NCI-H526 (cell line): ENCODE results near the gene NHSL2.
"Not testable (repeated sequence)": the region's sequence is repeated elsewhere in the genome, so short reads cannot be mapped to it uniquely, and the experiment has no call there.

Experiments used
- DNase-seq, 2 experiments: peaks; one replicate each; lab custom pipeline; 2025; lab: John Stamatoyannopoulos, UW

The NHSL2 gene

GRCh38 chrX:71910643-71910985 is at the start of gene NHSL2:
Gene NHSL2, plus strand, starts transcription at chrX:71910845.
- peak in 1 of 2 experiments; percentile 23 for DNase-seq

GRCh38 chrX:71867680-71868079 is 43.0 kb upstream of the NHSL2 start:
- DNase-seq, result no peak

DNA sequence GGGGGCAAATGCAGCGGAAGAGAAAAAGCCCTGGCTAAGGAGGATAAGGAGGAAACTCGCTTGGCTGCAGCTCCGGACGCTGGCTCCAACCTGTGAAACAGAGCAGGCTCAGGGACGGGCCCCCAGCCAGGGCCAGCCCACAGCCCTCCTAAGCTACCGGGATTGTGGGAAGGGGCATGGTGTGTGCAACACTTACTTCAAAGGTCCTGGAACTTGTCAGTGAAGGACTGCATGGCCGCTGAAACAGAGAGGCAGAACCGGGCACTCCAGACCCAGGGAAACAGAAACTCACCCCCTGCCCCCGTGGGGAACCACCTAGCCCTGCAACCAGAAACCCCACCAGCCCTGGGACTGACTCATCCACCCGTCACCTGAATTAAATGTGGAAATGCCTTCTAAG is 41.1 kb upstream of the NHSL2 start:
- not testable (repeated sequence) for DNase-seq

- DNase-seq, result peak; percentile 59 to 64
Observed at GRCh38 chrX:71870208-71871098, 40.2 kb upstream of the NHSL2 start.

- no peak for DNase-seq
Observed at GRCh38 chrX:71871367-71871766, 39.3 kb upstream of the NHSL2 start.

GRCh38 chrX:71872542-71873458 is 37.8 kb upstream of the NHSL2 start:
- DNase-seq, result no peak

DNA sequence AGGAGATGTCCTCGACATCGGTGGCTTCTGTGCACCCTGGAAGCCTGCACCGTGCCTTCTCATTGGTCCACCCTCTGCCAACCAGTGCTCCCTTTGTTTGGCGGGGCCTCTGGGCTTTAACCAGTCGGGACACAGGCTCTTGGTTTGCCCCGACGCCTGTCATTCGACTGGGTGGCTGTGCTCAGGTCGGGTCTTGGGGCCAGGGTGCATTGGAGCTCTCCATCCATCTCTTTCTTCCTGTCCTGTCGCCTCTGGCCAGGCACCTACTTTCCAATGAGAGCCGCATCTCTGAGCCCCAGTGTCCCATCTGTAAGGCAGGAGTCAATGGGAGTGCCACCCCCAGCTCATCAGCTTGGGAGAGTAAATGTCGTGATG is 37.2 kb upstream of the NHSL2 start:
- no peak for DNase-seq

DNA sequence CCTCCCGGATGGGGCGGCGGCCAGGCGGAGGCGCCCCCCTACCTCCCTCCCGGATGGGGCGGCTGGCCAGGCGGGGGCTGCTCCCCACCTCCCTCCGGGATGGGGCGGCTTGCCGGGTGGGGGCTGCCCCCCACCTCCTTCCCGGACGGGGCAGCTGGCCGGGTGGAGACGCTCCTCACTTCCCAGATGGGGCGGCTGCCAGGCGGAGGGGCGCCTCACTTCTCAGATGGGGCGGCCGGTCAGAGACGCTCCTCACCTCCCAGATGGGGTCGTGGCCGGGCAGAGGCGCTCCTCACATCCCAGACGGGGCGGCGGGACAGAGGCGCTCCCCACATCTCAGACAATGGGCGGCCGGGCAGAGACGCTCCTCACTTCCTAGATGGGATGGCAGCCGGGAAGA is 33.8 kb upstream of the NHSL2 start:
- not testable (repeated sequence) for DNase-seq

DNA sequence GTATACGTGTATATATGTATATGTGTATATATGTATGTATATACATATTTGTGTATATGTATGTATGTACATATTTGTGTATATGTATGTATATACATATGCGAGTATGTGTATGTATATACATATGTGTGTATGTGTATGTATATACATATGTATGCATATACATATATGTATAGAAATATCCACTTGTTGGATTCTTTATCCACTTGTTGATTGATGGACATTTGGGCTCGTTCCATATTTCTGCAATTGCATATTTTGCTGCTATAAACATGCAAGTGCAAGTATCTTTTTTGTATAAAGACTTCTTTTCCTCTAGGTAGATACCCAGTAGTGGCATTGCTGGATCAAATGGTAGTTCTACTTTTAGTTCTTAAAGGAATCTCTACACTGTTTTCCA is 25.5 kb upstream of the NHSL2 start:
- no peak for DNase-seq

GRCh38 chrX:71895607-71896006 is 15.0 kb upstream of the NHSL2 start:
- DNase-seq, result no peak

DNA sequence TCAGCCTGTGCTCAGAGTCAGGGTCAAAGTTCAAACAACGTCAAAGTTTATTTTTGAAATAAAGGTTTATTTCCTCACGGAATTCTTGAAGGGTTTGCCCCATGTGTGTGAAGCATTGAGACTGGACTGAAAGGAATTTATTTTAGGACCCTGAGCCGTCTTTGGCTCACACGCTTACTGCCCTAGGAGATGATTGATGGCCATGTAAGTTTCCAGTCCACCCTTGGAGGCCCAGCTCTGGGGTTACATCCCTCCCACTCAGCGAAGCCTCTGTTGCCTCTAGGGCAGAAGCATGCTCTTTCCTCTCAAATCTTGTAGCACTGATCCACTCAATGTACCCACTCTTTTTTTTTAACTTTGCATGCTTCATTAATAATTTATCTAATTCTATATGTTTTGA is 4.5 kb upstream of the NHSL2 start:
- DNase-seq, result no peak

GRCh38 chrX:71908387-71908786 is 2.3 kb upstream of the NHSL2 start:
- DNase-seq, result no peak

- peak in 1 of 2 experiments; percentile 6 for DNase-seq
Observed at GRCh38 chrX:71909956-71910355, 689 bp upstream of the NHSL2 start.

- DNase-seq, result peak in 1 of 2 experiments; percentile 23
Observed at GRCh38 chrX:71910986-71911730, 513 bp downstream of the NHSL2 start.

- peak in 1 of 2 experiments; percentile 3 for DNase-seq
Observed at GRCh38 chrX:71911731-71912050, 1.0 kb downstream of the NHSL2 start.

- no peak for DNase-seq
Observed at GRCh38 chrX:71912156-71912555, 1.5 kb downstream of the NHSL2 start.

GRCh38 chrX:71913156-71913950 is 2.7 kb downstream of the NHSL2 start:
- DNase-seq, result no peak

- DNase-seq, result no peak
Observed at GRCh38 chrX:71917621-71918343, 7.1 kb downstream of the NHSL2 start.

GRCh38 chrX:71919431-71919830 is 8.8 kb downstream of the NHSL2 start:
- no peak for DNase-seq

- DNase-seq, result no peak
Observed at GRCh38 chrX:71919886-71920285, 9.2 kb downstream of the NHSL2 start.

GRCh38 chrX:71922686-71923085 is 12.0 kb downstream of the NHSL2 start:
- DNase-seq, result no peak
